ENCODE data around the gene GRN.
A peak's percentile ranks its signal among the peaks of the same experiment; 100 is the strongest.

The GRN gene

GRCh38 chr17:44324092-44324570 is 21.0 kb upstream of the GRN start:
- peak; percentile 85 for TF ChIP-seq MAX (IDR thresholded peaks at IDR 0.05)
- no peak for TF ChIP-seq TEAD4 (IDR thresholded peaks at IDR 0.05)

GRCh38 chr17:44324571-44325275 is 20.4 kb upstream of the GRN start, which contains the start of gene SLC25A39:
Gene SLC25A39 (minus strand): TSS chr17:44324823. CDS start chr17:44323562, 1,261 bp downstream.
- TF ChIP-seq TCF12 (IDR thresholded peaks at IDR 0.05; ENCODE audit: low read depth), result no peak
- peak; percentile 61 for TF ChIP-seq USF1 (IDR thresholded peaks at IDR 0.05)
- TF ChIP-seq EP300 (IDR thresholded peaks at IDR 0.05; ENCODE audit: borderline replicate concordance), result no peak
- TF ChIP-seq NFIC (IDR thresholded peaks at IDR 0.05), result no peak; the same call in 1 of the 2 replicates
- no peak for TF ChIP-seq CEBPB (IDR thresholded peaks at IDR 0.05)
- TF ChIP-seq TEAD4 (IDR thresholded peaks at IDR 0.05), result no peak
- TF ChIP-seq MAX (IDR thresholded peaks at IDR 0.05), result no peak; the same call in 1 of the 2 replicates
- no peak for TF ChIP-seq REST (IDR thresholded peaks at IDR 0.05; ENCODE audit: low read depth)
- TF ChIP-seq TAF1 (IDR thresholded peaks at IDR 0.05; ENCODE audit: low read depth), result peak; percentile 58; the same call in 1 of the 2 replicates
- no peak for TF ChIP-seq FOXM1 (IDR thresholded peaks at IDR 0.05; ENCODE audit: borderline replicate concordance, low read depth)
- peak; percentile 38; the same call in 1 of the 2 replicates for TF ChIP-seq YY1 (IDR thresholded peaks at IDR 0.05; ENCODE audit: low read depth)
- 0 out of 2 replicates have a peak, but pooled peaks have one; percentile 0 for TF ChIP-seq RAD21 (IDR thresholded peaks at IDR 0.05; ENCODE audit: low read depth)

GRCh38 chr17:44326861-44327444 is 18.1 kb upstream of the GRN start:
- TF ChIP-seq TAF1 (IDR thresholded peaks at IDR 0.05; ENCODE audit: low read depth), result peak; percentile 38; the same call in 1 of the 2 replicates
- TF ChIP-seq RAD21 (IDR thresholded peaks at IDR 0.05; ENCODE audit: low read depth), result 0 out of 2 replicates have a peak, but pooled peaks have one; percentile 10
- peak; percentile 52; the same call in 1 of the 2 replicates for TF ChIP-seq TCF12 (IDR thresholded peaks at IDR 0.05; ENCODE audit: low read depth)
- TF ChIP-seq CEBPB (IDR thresholded peaks at IDR 0.05), result no peak
- no peak for TF ChIP-seq EGR1 (IDR thresholded peaks at IDR 0.05)
- TF ChIP-seq ZBTB7A (IDR thresholded peaks at IDR 0.05; ENCODE audit: low read depth), result no peak
- peak; percentile 96 for TF ChIP-seq MAX (IDR thresholded peaks at IDR 0.05)
- no peak for TF ChIP-seq REST (IDR thresholded peaks at IDR 0.05; ENCODE audit: low read depth)
- TF ChIP-seq NFIC (IDR thresholded peaks at IDR 0.05), result no peak
- peak; percentile 62 for TF ChIP-seq TEAD4 (IDR thresholded peaks at IDR 0.05)
- TF ChIP-seq USF1 (IDR thresholded peaks at IDR 0.05), result peak; percentile 91
- TF ChIP-seq CREB1 (IDR thresholded peaks at IDR 0.05; ENCODE audit: low read depth), result peak; percentile 67; the same call in 1 of the 2 replicates
- TF ChIP-seq FOXM1 (IDR thresholded peaks at IDR 0.05; ENCODE audit: borderline replicate concordance, low read depth), result no peak
- TF ChIP-seq EP300 (IDR thresholded peaks at IDR 0.05; ENCODE audit: borderline replicate concordance), result 0 out of 2 replicates have a peak, but pooled peaks have one; percentile 36
- TF ChIP-seq YY1 (IDR thresholded peaks at IDR 0.05; ENCODE audit: low read depth), result peak; percentile 18; the same call in 1 of the 2 replicates

- TF ChIP-seq TCF12 (IDR thresholded peaks at IDR 0.05; ENCODE audit: low read depth) (no peak), NFIC (IDR thresholded peaks at IDR 0.05) (no peak), ZBTB7A (IDR thresholded peaks at IDR 0.05; ENCODE audit: low read depth) (no peak), CEBPB (IDR thresholded peaks at IDR 0.05) (no peak), EGR1 (IDR thresholded peaks at IDR 0.05) (no peak), RAD21 (IDR thresholded peaks at IDR 0.05; ENCODE audit: low read depth) (no peak), REST (IDR thresholded peaks at IDR 0.05; ENCODE audit: low read depth) (no peak), EP300 (IDR thresholded peaks at IDR 0.05; ENCODE audit: borderline replicate concordance) (no peak), TAF1 (IDR thresholded peaks at IDR 0.05; ENCODE audit: low read depth) (no peak), CREB1 (IDR thresholded peaks at IDR 0.05; ENCODE audit: low read depth) (no peak), YY1 (IDR thresholded peaks at IDR 0.05; ENCODE audit: low read depth) (no peak), TEAD4 (IDR thresholded peaks at IDR 0.05) (no peak), MAX (IDR thresholded peaks at IDR 0.05) (no peak), USF1 (IDR thresholded peaks at IDR 0.05) (no peak), FOXM1 (IDR thresholded peaks at IDR 0.05; ENCODE audit: borderline replicate concordance, low read depth) (no peak)
Measured at GRCh38 chr17:44327715-44328449, 17.2 kb upstream of the GRN start.
